ENCODE measurements around the gene PEX14.
"Not testable (repeated sequence)": the region's sequence is repeated elsewhere in the genome, so short reads cannot be mapped to it uniquely, and the experiment has no call there.

The PEX14 gene

GRCh38 chr1:10474613-10475507 lies at the start of gene PEX14:
PEX14 (plus strand) TSS chr1:10474950; CDS start chr1:10474967, 17 bp downstream.
- no peak for TF ChIP-seq CTCF (IDR thresholded peaks at IDR 0.05; ENCODE audit: low read depth, low read length, missing control alignments)
- in situ Hi-C loops (cut with HindIII; ENCODE audit: low sequenced_read_pairs): no loop called here
- peak; percentile 49 for DNase-seq (ENCODE audit: low read depth)
- H3K4me3 ChIP-seq (ENCODE audit: low read depth, low read length): peak within 1 kb of the TSS; percentile 90

- in situ Hi-C loops (cut with HindIII; ENCODE audit: low sequenced_read_pairs): loop anchor here (10.0 kb wide), 1 partner anchor 69 kb away; no protein-coding TSS in a partner anchor
- DNase-seq (ENCODE audit: low read depth); H3K4me3 ChIP-seq (ENCODE audit: low read depth, low read length): not testable (repeated sequence)
These were observed 48.8 kb upstream of the PEX14 start for GRCh38 chr1:10425826-10426534.

GRCh38 chr1:10426535-10426848 lies 48.3 kb upstream of the PEX14 start:
- not testable (repeated sequence) for H3K4me3 ChIP-seq (ENCODE audit: low read depth, low read length); DNase-seq (ENCODE audit: low read depth)
- in situ Hi-C loops (cut with HindIII; ENCODE audit: low sequenced_read_pairs): loop anchor here (10.0 kb wide), 1 partner anchor 68 kb away; no protein-coding TSS in a partner anchor

GRCh38 chr1:10428984-10429383 lies 45.8 kb upstream of the PEX14 start:
- no peak for DNase-seq (ENCODE audit: low read depth)
- in situ Hi-C loops (cut with HindIII; ENCODE audit: low sequenced_read_pairs): loop anchor here (10.0 kb wide), 1 partner anchor 66 kb away; no protein-coding TSS in a partner anchor
- TF ChIP-seq CTCF (IDR thresholded peaks at IDR 0.05; ENCODE audit: low read depth, low read length, missing control alignments): no peak
- H3K4me3 ChIP-seq (ENCODE audit: low read depth, low read length): no peak overlapping the region

GRCh38 chr1:10429868-10430215 lies 44.9 kb upstream of the PEX14 start:
- DNase-seq (ENCODE audit: low read depth): no peak
- no peak for TF ChIP-seq CTCF (IDR thresholded peaks at IDR 0.05; ENCODE audit: low read depth, low read length, missing control alignments)
- in situ Hi-C loops (cut with HindIII; ENCODE audit: low sequenced_read_pairs): loop anchor here (10.0 kb wide), 1 partner anchor 65 kb away; no protein-coding TSS in a partner anchor
- H3K4me3 ChIP-seq (ENCODE audit: low read depth, low read length): peak overlapping the region; percentile 62

- H3K4me3 ChIP-seq (ENCODE audit: low read depth, low read length): peak within 1 kb of the TSS; percentile 62
- peak; percentile 81 for TF ChIP-seq CTCF (IDR thresholded peaks at IDR 0.05; ENCODE audit: low read depth, low read length, missing control alignments)
- in situ Hi-C loops (cut with HindIII; ENCODE audit: low sequenced_read_pairs): no loop called here
- DNase-seq (ENCODE audit: low read depth): peak; percentile 77
These were observed 44.3 kb upstream of the PEX14 start, which contains the start of gene CENPS for GRCh38 chr1:10430216-10431069. CENPS (plus strand) TSS chr1:10430433; CDS start chr1:10430518, 85 bp downstream.

GRCh38 chr1:10431070-10431730 lies 43.5 kb upstream of the PEX14 start:
- no peak for TF ChIP-seq CTCF (IDR thresholded peaks at IDR 0.05; ENCODE audit: low read depth, low read length, missing control alignments)
- peak overlapping the region; percentile 62 for H3K4me3 ChIP-seq (ENCODE audit: low read depth, low read length)
- DNase-seq (ENCODE audit: low read depth): no peak
- in situ Hi-C loops (cut with HindIII; ENCODE audit: low sequenced_read_pairs): no loop called here
